HS-27A (cell line): ENCODE data around the gene KCTD1.

Experiments
- DNase-seq: peaks from one replicate; pipeline ENCODE4 v3.0.0-alpha.2; 2012; ENCODE audit warnings: low read depth, missing footprints

KCTD1 gene

DNA sequence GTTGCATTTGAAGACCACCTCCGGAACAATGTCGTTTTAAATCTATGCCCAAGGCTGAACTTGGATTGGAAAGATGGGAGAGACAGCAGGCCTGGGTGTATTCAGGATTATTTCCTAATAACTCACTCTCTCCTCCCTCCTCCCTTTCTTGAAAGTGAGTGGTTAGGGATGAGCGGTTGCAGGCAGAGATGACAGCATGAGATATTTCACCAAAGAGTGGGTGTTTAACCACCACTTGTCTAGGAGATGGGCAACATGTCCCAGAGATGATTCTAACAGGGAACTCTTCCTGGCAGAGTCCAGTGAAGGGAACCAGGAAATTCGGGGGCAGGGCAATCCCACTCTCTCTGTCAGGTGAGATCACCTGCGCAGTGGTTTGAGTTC is 123.2 kb downstream of the KCTD1 start:
- no peak for DNase-seq

- no peak for DNase-seq
Observed at GRCh38 chr18:26424428-26425147, 123.8 kb downstream of the KCTD1 start.

DNA sequence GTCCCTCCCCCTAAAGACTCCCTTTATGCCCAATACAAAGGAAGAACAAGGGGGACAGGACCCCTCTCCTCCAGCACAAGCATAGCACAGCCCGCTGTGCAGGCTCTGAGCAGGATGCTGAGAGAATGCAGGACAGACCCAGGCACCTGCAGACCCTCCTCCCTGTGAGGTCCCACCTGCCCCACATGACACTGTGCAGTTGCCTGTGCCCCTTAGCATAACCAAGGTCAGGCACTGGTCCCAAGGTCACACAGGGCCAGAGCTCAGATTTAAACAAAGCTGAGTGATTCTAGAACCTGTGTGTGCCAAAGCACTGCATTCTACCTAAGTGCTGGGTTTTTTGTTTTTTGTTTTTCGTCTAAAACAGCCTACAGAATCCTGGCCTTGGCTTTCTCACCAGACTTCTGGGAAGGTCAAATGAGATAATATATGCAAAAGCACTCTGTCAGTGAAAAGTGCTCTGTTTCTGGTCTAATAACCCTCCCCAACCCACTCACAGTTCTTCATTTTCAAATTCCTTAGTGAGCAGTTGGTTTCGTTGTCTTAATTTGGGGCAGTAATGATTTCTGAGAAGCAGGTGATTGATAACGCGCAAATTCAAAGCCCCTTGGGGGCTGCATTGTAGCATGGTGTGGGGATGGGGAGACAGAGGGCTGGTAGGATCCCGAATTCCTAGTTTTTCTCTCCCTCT is 125.7 kb downstream of the KCTD1 start:
- no peak for DNase-seq

- no peak for DNase-seq
Observed at GRCh38 chr18:26421931-26422330, 126.4 kb downstream of the KCTD1 start.

- DNase-seq, result no peak
Observed at GRCh38 chr18:26421503-26421902, 126.8 kb downstream of the KCTD1 start.

- DNase-seq, result no peak
Observed at GRCh38 chr18:26419746-26420145, 128.6 kb downstream of the KCTD1 start.

DNA sequence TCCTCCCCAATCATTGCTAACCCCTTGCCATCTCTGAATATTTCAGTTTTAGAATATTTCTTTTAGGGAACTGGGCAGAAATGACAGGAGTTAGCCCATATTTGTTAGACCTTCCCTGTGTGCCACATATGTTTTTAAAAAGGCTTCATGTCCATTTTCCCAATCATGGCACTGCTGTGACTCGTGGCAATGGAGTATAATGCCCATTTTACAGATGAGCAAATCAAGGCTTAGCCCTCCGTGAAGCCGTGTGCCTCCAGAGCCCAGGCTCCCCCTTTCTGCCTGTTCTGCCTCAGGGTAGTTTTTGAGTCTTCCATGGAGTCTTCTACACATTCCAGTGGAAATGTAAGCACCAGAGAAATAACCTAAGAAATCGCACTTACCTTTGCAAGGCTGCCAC is 130.1 kb downstream of the KCTD1 start:
- no peak for DNase-seq

GRCh38 chr18:26417190-26417589 is 131.2 kb downstream of the KCTD1 start:
- DNase-seq, result no peak

DNA sequence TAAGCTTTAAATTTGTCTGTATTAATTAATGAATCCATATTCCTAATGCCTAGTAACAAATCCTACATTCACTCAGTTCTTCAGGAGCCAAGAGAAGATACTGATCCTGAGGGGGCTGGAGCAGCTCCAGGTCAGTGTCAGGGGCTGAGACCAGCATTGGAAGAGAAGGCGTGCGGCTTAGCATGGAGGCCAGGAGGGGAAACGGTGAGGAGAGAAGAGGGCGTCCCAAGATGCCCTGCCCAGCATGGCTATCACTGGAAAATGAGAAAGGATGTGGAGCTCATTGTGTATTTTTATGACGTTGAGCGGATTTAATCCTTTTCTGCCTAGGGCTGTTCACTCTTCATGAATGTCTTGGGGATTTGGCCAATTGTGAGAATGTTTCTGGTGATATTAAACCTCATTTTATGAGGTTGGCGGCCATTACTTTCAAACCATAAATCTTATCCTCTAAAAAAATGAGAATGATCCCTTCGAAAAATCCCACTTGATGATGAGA is 131.7 kb downstream of the KCTD1 start:
- DNase-seq, result no peak

DNA sequence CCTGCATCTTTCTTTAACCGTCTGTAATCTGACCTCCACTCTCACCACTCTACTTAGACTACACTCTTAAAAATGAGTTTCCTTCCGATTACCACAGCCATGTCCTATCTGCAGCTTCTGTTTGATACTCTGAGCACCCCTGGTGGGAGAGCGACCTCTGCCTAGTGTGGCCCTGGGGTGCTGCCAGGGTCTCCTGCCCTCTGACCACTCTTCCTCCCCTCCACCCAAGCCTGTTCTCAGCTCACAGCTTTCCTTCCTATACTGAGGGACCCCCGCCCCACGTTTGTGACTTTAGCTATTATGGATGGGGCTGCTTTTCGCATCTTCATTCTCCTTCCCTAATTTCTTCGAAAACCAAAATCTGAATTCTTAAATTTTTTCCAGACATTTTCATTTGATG is 132.7 kb downstream of the KCTD1 start:
- no peak for DNase-seq

DNA sequence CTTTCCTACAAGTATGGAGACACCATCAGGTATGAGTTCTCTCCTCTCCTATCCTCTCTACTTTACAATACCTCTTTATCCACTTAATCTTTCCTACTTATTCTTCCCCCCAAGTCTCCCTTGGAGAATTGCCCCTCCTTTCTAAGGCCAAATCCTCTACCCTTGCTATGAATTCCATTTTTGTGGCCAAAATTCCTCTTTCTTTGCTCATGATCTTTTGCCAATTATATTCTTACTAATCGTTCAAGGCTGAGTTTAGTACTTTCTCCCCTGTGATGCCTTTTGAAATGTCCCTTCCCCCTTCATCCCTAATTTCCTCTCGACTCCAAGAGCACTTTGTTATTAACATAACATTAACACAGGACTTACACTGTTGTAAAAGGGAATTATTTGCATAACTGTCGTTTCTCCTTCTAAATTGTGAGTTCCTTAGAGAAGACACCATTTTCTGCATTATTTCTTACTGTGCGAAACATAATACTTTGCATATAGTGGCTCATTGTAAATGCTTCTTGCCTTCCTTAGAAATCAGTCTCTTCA is 133.4 kb downstream of the KCTD1 start:
- DNase-seq, result no peak

DNA sequence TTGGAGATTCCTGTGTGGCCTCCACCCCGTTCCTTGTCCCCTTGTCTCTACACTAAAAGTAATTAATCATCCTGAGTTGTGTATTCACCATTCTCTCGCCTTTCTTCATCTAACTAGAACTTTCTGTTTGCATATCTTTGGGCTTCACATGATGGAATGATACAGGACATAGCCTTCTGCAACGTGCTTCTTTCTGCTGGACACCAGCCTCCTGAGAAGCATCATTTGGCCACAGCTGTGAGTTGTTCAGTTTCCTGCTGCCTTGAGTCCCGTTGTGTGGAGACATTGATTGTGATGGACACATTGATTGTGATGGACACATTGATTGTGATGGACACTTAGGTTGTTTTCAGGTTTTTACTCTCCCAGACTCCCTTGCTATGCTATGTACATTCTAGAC is 139.3 kb downstream of the KCTD1 start:
- DNase-seq, result no peak

- no peak for DNase-seq
Observed at GRCh38 chr18:26407736-26408601, 140.4 kb downstream of the KCTD1 start.

DNA sequence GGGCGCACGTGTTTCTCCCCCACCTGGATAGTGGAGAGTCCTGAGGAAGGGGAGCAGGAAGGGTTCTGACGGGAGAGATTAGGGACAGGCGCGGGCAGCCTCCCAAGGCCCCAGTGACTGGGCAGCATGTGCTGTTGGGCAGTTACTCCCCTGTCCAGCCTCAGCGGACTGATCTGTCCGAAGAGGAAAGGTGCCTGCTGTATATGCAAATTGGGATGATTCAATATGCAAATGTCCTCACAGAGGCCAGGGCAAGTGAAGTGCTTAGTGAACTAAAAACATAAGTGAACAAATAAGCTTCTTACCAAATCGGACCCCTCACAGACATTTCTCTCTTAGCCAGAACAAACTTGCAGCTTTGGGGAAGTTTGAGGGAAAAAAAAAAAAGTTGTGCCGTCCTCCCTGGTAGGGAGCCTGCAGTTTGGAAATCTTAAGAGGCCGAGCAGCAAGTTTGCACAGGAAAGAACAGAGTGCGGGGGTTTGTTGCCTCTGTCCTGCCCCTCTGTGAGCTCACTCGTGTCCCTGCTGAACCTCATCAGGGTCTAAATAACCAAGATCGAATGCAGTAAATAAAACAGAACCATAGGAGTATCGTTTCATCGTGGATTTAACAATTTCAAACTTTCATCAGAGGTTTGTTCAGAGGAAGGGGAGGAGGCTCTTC is 141.4 kb downstream of the KCTD1 start:
- DNase-seq, result no peak

DNA sequence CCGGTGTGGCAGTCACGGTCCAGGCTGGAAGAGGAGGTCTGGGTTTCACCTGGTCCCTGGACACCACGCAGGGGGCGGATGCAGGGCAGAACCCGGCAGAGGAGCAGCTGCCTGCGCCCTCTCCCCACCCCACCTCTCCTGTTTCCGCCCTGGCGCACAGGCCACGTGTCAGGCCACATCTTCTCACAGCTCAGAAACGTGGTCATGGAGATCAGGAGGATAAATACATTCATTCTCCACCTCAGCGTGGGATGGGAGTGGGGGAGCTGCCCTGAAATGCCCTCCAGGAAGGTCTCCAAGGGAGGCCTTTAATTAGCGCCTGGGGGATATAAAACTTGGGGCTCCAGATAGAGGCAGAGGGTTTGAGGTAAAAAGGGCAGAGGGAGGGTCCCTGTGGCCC is 142.0 kb downstream of the KCTD1 start:
- no peak for DNase-seq

GRCh38 chr18:26405190-26405801 is 143.1 kb downstream of the KCTD1 start:
- no peak for DNase-seq
